Inferior parietal cortex (tissue), 1 donor: ENCODE data around the gene TUBB4A.
A peak's percentile ranks its signal among the peaks of the same experiment; 100 is the strongest.
"Not testable (repeated sequence)": the region's sequence is repeated elsewhere in the genome, so short reads cannot be mapped to it uniquely, and the experiment has no call there.

Experiments
- DNase-seq: peaks from one replicate; pipeline ENCODE4 v3.0.0-alpha.2; 2016; ENCODE audit errors: extremely low spot score

The TUBB4A gene

GRCh38 chr19:6501740-6502648, at the start of gene TUBB4A:
Gene TUBB4A (minus strand): TSS chr19:6502309. CDS start chr19:6502212, 97 bp downstream.
- DNase-seq: peak; percentile 73

- no peak for DNase-seq
These were observed 49.0 kb upstream of the TUBB4A start for GRCh38 chr19:6551091-6551490.

- not testable (repeated sequence) for DNase-seq
These were observed 48.6 kb upstream of the TUBB4A start for GRCh38 chr19:6550679-6551078.

GRCh38 chr19:6543866-6544347, 41.8 kb upstream of the TUBB4A start:
- no peak for DNase-seq

- DNase-seq: no peak
These were observed 39.0 kb upstream of the TUBB4A start for GRCh38 chr19:6540918-6541689.

GRCh38 chr19:6539514-6539913, 37.4 kb upstream of the TUBB4A start:
- DNase-seq: no peak

DNA sequence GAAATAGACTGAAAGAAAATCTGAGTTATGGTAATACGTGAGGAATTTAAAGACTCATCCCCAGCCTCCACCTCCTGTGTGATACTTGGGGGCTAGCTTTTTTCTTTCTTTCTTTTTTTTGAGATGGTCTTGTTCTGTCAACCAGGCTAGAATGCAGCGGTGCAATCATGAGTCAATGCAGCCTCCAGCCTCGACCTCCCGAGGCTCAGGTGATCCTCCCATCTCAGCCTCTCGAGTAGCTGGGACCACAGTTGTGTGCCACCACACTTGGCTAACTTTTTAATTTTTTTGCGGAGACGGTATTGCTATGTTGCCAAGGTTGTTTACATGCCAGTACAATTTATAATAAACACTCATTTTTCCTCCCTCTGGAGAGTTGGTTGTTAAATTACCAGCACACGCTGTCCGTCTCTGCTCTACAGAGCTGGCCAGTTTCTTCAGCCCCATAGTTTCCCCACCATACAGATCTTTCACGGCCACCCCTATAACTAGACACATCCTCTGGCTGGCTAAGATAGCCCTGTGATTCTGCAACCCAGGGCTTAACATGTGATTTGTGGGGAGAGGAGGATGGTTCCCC, 33.5 kb upstream of the TUBB4A start:
- no peak for DNase-seq

GRCh38 chr19:6534451-6535093, 32.5 kb upstream of the TUBB4A start:
- no peak for DNase-seq

DNA sequence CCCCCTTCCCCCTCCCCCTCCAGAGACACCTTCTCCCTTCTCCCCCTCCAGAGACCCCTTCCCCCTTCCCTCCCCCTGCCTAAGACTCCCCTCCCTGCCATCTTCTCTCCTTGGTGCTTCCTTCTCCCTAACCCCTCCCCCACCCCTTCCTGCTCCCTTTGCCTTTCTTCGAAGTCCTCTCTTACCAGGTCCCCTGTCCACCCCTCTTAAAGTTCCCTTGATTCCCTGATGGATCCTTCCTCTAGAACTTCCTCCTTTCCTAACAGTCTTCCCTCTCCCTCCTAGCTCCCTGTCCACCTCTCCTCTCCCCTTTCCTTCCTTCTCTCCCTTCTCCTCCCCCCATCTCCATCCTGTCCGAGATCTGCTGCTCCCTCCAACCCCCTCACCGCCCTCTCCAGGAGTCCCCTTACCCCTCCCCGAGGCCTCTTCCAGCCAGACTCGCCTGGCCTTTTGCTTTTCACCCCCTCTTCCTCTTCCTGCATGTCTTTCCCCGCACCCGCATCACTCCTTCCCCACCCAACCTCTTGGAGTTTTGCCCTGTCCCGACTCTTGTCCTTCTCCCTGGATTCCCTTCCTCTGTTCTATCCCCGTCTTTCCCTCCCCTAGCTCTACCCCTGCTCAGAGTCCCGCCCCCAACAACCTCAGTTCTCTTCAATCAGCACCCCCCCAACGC, 31.8 kb upstream of the TUBB4A start:
- no peak for DNase-seq

DNA sequence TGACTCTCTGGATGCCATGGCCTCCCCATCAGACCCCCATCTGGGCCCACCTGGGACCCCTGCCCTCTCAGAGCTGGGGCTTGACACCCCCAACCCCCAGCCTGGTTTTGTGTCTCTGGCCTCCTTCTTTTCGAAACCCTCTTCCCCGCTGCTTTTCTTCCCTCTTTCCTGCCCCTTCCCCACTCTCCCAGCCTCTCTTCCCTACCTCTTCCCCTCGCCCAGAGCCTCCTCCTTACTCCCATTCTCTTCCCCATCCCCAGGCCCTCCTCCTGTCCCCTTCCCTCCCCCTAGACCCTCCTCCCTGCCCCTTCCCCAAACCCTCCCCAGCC, 30.9 kb upstream of the TUBB4A start:
- DNase-seq: no peak

- DNase-seq: no peak
These were observed 30.3 kb upstream of the TUBB4A start for GRCh38 chr19:6532244-6532999.

DNA sequence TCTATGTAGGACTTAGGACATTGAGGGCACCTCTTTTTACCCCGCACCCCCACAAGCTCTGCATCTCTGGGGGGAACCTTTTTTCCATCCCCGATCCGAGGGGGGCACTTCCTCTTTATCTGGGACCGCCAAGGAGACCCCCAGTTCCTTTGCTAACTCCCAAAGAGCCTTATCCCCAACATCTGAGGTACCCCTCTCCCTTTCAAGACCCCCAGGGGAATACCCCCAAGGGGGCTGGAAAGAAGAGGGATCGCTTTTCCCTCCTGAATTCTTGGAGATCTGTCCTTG, 29.8 kb upstream of the TUBB4A start:
- no peak for DNase-seq

- DNase-seq: no peak
These were observed 29.2 kb upstream of the TUBB4A start for GRCh38 chr19:6531163-6531955.

DNA sequence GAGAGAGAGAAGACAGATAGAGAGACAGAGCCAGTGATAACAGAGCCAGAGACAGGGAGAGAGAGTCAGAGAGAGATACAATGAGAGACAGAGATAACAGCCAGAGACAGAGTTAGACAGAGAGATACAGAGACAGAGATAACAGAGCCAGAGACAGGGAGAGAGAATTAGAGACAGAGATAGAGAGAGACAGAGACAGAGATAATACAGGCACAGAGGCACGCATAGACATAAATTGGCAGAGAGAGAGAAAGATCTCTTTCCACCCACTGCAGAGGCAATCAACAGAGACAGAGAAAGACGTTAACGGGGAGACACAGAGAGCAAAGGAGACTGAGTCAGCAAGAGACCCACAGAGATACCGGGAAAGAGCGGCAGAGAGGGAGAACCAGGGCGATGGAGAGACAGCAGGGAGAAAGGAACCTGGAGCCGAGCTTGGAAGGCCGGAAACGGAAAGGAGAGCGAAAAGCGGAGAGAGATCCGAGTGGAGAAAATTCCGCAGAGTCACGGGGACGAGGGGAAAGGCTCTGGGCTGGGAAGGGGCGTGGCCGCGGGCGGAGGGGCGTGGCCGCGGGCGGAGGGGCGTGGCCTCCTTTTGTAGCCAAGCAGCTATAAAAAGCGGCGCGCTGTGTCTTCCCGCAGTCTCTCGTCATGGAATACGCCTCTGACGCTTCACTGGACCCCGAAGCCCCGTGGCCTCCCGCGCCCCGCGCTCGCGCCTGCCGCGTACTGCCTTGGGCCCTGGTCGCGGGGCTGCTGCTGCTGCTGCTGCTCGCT, 28.5 kb upstream of the TUBB4A start, which contains the start of gene TNFSF9:
TSS of gene TNFSF9 (plus strand) at position 641 of the 777 bp plus-strand sequence. CDS start at position 652, 11 bp downstream.
- DNase-seq: peak; percentile 93

DNA sequence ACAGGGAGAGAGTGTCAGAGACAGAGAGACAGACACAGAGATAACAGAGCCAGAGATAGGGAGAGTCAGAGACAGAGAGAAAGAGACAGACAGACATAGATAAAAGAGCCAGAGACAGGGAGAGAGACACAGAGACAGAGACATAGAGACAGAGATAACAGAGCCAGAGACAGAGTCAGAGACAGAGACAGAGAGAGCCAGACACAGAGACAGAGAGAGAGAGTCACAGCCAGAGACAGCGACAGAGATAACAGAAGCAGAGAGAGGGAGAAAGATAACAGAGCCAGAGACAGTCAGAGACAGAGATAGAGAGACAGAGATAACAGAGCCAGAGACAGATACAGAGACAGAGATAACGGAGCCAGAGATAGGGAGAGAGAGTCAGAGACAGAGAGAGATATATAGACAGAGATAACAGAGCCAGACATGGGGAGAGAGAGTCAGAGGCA, 27.9 kb upstream of the TUBB4A start:
- DNase-seq: no peak

GRCh38 chr19:6529351-6529750, 27.2 kb upstream of the TUBB4A start:
- no peak for DNase-seq

DNA sequence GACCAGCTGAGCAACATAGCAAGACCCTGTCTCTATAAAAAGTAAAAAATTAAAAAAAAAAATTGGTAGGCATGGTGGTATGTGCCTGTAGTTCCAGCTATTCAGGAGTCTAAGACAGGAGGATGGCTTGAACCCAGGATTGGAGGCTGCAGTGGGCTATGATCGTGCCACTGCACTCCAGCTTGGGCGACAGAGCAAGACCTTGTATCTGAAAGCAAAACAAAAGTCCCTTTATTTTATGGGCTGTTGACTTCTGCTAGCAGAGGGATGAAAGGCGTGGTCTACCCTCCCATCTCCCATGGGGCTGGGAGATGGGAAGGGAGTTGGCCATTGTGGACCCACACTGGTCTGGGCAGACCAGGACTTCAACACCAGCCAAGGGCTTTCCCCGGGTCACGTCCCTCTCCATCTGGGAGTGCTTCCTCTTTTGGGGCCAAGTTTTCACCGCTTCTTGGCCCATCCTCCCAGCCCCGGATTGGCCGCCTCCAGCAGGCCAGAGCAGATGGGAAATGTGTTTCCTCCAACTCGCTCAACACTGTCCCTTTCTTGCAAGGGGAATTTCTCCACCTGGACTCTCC, 26.5 kb upstream of the TUBB4A start:
- DNase-seq: peak; percentile 63

DNA sequence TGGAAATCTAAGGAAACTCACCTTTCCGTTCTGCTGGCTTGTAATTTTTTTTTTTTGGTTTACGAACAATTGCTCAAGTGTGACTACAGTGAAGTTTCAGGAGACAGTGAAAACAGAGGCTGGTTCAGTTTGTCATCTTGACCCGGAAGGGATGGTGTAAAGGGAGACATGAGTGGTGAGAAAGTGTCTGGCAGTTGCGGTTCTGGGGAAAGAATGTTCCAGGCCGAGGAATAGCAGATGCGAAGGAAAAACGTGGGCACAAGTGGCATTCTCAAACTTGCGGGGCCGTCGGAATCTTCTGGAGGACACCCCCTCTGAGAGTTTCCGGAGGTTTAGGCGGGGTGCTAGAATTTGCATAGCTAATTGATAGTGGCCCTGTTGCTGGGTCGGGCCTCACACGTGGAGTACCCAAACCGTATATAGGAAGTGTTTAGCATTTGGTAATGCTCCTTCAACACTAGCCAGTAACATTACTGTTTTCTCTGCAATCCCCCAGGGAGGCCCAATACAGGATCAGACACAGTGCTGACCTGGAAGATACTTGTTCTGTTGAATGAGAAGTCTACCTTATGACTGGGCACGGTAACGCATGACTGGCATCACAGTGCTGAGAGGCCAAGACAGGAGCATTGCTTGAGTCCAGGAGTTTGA, 25.9 kb upstream of the TUBB4A start:
- DNase-seq: no peak
